NCI-H226 (cell line): ENCODE measurements around the gene CARD11.
"Not testable (repeated sequence)": the region's sequence is repeated elsewhere in the genome, so short reads cannot be mapped to it uniquely, and the experiment has no call there.

Experiments
- DNase-seq: peaks from one replicate; pipeline ENCODE4 v3.0.0-alpha.2; 2015

Gene CARD11

GRCh38 chr7:2959828-2960599 lies 83.7 kb downstream of the CARD11 start:
- no peak for DNase-seq

GRCh38 chr7:2959103-2959680 lies 84.5 kb downstream of the CARD11 start:
- DNase-seq: no peak

DNA sequence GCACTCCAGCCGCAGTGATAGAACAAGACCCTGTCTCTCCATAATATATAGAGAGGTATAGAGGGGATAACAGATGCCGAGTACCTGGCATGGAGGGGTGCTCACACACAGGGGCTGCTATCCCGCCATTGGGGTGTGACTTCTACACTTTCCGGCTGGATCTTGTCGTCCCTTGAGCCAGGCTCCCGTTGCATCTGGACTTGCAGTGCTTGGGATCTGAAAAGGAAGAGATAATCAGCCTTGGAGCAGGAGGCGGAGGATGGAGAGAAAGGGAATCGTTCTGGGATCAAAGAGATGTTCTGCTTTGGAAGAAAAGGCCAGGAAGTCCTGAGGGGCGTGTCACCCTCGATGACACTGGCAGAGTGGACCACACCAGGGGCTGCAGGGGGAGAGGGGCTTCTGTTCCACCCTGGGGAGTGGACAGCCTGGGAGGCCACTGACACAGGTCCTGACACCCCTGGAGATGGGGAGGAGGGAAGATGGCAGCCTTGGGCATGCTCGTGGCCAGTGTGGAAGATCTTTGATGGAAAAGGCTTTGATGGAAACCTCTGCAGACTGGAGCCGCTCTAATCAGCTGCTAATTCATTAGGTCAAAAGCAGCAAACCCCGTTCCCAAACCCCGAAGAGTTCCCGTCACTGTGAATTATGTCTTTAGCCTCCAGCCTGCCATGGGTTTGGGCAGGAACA lies 85.1 kb downstream of the CARD11 start:
- no peak for DNase-seq

DNA sequence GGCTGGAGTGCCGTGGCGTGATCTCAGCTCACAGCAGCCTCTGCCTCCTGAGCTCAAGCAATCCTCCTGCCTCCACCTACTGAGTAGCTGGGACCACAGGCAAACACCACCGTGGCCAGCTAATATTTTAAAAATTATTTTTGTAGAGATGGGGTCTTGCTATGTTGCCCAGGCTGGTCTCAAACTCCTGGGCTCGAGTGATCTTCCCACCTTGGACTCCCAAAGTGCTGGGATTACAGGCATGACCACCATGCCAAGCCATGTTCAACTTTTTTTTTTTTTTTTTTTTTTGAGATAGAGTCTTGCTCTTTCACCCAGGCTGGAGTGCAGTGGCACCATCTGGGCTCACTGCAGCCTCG lies 86.3 kb downstream of the CARD11 start:
- DNase-seq: not testable (repeated sequence)

GRCh38 chr7:2956526-2957368 lies 86.9 kb downstream of the CARD11 start:
- DNase-seq: peak; percentile 80

- no peak for DNase-seq
These were observed 87.6 kb downstream of the CARD11 start for GRCh38 chr7:2956076-2956475.

- no peak for DNase-seq
These were observed 88.4 kb downstream of the CARD11 start for GRCh38 chr7:2955269-2955668.

- DNase-seq: no peak
These were observed 89.2 kb downstream of the CARD11 start for GRCh38 chr7:2954433-2954853.

GRCh38 chr7:2953588-2954407 lies 89.9 kb downstream of the CARD11 start:
- no peak for DNase-seq

- no peak for DNase-seq
These were observed 90.6 kb downstream of the CARD11 start for GRCh38 chr7:2953099-2953498.

DNA sequence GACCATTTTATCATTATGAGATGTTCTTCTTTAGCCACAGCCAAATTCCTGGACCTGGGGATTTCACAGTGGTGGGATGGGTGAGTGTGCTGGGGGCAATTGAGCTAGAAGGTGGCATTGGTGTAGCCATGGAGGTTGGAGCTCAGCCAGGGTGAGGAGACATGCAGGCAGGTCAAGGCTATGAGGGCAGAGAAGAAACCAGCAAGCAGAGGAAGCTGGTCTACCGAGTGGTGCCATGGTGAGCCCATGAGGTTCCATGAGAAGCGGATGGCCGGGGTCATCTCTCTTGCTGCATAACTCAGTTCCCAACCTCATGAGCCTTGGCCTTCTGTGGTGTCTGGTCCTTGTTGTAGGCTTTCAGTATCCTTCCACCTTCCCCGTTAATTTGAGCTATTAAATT lies 91.4 kb downstream of the CARD11 start:
- no peak for DNase-seq

DNA sequence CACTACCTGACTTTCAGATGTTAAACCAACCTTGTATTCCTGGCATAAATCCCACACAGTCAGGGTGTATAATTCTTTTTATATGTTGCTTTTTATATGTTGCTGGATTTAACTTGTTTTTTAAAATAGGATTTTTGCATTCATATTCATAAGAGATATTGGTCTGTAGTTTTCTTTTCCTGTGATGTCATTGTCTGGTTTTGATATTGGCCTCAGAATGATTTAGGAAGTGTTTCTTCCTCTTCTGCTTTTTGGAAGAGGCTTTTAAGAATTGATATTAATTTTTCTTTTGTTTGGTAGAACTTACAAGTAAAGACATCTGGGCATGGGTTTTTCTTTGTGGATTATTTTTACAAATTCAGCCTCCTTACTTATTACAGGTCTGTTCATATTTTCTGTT lies 93.1 kb downstream of the CARD11 start:
- no peak for DNase-seq

DNA sequence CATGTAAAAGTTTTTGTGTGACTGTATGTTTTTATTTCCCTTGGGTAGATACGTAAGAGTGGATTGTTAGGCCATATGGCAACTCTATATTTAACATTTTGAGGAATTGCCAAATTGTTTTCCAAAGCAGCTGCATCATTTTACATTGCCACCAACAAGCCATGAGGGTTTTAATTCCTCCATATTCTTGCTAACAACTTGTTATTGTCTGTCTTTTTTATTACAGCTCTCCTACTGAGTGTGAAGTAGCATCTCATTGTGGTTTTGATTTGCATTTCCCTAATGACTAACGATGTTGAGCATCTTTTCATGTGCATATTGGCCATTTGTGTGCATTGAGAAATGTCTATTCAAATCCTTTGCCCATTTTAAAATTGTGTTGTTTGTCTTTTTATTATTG lies 94.9 kb downstream of the CARD11 start:
- no peak for DNase-seq

- DNase-seq: no peak
These were observed 96.4 kb downstream of the CARD11 start for GRCh38 chr7:2947058-2947780.

DNA sequence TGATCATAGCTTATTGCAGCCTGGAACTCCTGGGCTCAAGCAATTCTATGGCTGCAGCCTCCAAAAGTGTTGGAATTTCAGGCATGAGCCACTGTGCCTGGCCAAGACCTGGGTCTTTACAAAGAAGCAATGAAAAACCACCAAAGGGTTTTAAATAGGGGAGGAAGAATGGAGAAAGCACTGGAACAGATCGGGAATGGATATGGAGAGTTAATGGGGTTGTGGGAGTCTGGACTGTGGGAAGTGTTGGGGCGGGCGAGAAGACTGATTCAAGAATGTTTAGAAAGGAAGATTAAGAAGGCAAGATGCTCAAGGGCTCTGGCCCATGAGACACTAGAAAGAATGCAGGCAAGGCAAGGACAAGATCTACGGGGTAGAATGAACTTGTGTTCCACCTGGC lies 98.5 kb downstream of the CARD11 start:
- DNase-seq: no peak

DNA sequence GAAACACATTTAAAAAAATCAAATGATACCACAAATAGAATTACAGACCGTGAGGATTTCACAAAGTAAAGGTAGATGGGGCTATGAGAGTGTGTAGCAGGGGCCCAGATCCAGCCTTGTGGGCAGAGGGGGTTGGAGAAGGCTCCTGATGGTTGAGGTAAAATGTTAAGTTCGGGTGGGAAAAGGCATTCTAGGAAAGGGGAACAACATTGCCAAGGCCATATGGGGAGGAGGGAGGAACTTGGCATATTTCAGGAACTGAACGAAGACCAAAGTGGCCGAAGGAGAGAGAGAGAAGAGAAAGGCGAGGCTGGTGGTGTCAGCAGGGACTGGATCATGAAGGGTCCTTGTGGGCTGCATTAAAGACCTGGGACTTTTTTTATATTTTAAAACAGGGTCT lies 98.9 kb downstream of the CARD11 start:
- no peak for DNase-seq

GRCh38 chr7:2943851-2944601 lies 99.6 kb downstream of the CARD11 start:
- no peak for DNase-seq

DNA sequence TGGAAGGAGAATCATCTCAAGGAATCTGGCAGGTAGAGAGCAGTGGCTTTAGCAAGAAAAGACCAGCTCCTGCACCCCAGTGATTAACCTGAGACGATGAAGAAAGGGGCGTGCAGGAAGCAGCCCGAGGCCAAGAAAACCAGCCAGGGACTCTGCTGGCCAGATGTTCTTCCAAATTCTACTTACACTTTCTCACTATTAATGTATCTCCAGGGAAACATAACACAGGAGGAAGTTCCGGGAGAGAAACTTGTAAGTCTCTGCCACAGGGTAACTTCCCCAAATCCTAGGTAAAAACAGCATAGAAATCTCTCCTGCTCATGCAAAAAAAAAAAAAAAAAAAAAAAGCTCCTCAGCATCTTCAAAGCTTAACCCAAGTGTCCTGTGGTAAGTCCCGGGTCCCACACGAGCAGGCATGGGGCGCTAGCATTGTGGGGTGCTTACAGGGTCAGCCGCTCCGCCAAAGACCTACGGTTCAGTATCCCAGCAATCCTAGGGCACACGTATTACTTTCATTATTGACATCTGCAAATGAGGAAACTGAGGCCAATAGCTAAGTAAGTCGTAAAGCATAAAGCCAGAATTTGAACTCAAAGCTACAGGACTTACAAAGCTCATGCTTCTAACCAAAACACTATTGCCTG lies 102.3 kb downstream of the CARD11 start:
- DNase-seq: no peak

DNA sequence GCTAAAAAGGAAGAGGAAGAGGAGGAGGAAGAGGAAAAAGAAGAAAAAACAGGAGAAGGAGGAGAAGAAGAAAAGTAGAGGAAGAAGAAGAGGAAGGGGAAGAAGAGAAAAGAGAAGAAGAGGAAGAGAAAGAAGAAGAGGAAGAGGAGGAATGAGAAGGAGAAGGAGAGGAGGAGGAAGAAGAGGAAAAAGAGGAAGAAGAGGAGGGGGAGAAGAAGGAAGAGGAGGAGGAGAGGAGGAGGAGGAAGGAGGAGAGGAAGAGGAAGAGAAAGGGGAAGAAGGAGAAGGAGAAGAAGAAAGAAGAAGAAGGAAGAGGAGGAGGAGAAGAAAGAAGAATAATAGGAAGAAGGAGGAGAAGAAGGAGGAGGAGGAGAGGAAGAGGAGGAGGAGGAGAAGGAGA lies 103.2 kb downstream of the CARD11 start:
- no peak for DNase-seq

DNA sequence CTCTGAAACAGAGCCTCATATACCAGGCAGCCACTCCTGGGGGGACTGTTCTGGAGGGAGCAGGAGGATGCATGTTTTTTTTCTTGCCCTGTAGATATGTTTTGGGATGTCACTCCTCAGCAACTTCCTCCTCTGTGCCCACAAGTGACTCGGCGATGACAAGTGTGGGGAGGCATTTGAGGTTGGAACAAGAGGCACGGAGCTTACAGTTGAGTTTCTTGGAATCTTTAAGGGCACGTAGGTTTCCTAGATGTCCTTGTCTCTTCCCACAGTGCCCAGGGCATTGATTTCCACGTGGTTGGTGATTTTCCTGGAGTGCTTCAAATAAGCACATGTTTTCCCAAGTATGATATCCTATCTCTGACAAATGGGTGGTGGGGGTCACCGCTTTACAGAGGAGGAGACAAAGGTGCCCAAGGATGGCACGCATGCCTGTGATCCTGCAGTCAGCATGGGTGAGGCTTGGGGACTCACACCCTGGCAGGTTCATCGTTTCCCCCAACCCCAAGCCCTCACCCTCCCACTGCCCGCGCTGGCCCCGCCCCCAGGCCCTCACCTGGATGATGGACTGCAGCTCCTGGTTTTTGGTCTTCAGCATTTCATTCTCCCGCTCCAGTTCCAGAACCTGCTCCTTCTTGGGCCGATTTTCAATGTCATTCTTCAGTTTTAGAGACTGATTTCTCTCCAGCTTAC lies 104.3 kb downstream of the CARD11 start:
- DNase-seq: no peak
